HTR-8/SVneo (cell line): ENCODE measurements around the gene C3orf22.

Source experiments
- DNase-seq: peaks from one replicate; pipeline ENCODE4 v3.0.0; 2011; ENCODE audit warnings: low spot score, mixed read lengths; ENCODE audit not compliant: insufficient read length
- FAIRE-seq: peaks from 2 replicates; lab custom pipeline; 2011; peaks lifted over from hg19 to GRCh38; lab: Jason Lieb, UNC

The C3orf22 gene

DNA sequence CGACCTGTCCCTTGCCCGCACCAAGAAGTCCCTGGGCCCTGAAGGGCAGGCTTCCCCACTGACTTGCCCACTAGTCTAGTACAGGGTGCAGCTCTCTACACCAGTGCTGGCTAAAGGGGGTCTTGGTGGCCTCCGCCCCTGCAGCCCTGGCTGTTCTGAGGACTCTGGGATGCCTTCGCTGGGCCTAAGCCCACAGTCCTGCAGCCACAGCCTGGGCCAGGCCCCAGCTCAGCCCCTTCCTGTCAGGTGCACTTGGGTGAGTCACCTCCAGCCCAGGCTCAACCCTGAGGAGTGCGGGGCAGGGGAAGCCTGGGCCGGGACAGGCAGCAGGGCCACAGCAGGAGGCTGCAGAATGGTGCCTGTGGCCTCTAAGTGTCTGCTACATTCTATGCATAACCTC, 971 bp downstream of the C3orf22 start:
- DNase-seq = no peak
- FAIRE-seq = no peak

GRCh38 chr3:126557415-126557745, 1.4 kb downstream of the C3orf22 start:
- no peak for FAIRE-seq
- DNase-seq = no peak

GRCh38 chr3:126556637-126557414, 1.9 kb downstream of the C3orf22 start:
- DNase-seq = no peak
- peak; percentile 84 for FAIRE-seq

DNA sequence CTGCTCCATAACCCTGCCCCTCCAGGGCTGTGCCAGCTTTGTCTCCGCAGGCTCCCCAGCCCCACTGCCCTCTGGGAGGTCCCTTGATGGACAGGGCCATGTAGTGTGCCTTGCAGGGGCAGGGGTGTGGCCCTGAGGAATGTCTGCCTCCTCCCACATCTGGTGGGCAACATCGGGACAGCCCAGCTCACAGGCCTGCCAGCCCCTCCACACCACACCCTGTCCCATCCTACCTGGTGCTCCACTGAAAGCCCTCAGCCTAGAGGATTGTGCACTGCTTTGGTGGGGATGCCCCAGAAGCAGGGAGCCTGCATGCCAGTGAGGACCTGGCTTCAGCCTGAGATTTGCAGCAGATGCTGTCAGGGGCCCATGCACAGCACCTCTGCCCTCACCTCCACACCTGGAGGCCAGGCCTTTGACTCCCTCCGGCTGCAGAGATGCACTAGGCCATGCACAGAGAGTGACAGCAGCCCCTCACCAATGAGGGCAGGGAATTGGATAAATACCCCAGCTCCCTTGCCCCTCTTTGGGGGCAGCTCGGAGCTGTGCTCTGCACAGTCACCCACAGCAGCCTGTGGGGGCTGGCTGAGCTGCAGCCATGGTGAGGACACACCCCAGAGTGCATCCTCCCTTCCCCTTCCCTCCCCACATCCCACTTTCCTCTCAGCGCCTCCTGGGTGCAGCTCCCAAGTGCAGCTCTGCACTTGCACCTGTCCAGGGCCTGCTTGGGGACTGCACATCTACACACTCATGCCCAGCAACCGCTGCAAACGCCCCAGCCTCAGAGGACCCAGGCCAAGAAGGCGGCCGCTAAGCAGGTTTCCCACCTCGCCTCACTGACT, 2.7 kb downstream of the C3orf22 start:
- FAIRE-seq = no peak

GRCh38 chr3:126554560-126555525, 3.9 kb downstream of the C3orf22 start:
- FAIRE-seq = no peak
- no peak for DNase-seq

More for the DNA sequence above, 2.7 kb downstream of the C3orf22 start:
- no peak for DNase-seq

- FAIRE-seq = no peak
These were observed 5.2 kb downstream of the C3orf22 start for GRCh38 chr3:126553284-126554084.

GRCh38 chr3:126552688-126553283, 5.9 kb downstream of the C3orf22 start:
- no peak for DNase-seq
- no peak for FAIRE-seq

More at GRCh38 chr3:126553284-126554084, 5.2 kb downstream of the C3orf22 start:
- no peak for DNase-seq

- DNase-seq (no peak), FAIRE-seq (no peak)
These were observed 6.7 kb downstream of the C3orf22 start for GRCh38 chr3:126551839-126552687.

- FAIRE-seq = no peak
These were observed 7.5 kb downstream of the C3orf22 start for GRCh38 chr3:126551121-126551838.

GRCh38 chr3:126550488-126551051, 8.2 kb downstream of the C3orf22 start:
- FAIRE-seq = no peak
- DNase-seq = no peak

More at GRCh38 chr3:126551121-126551838, 7.5 kb downstream of the C3orf22 start:
- no peak for DNase-seq

DNA sequence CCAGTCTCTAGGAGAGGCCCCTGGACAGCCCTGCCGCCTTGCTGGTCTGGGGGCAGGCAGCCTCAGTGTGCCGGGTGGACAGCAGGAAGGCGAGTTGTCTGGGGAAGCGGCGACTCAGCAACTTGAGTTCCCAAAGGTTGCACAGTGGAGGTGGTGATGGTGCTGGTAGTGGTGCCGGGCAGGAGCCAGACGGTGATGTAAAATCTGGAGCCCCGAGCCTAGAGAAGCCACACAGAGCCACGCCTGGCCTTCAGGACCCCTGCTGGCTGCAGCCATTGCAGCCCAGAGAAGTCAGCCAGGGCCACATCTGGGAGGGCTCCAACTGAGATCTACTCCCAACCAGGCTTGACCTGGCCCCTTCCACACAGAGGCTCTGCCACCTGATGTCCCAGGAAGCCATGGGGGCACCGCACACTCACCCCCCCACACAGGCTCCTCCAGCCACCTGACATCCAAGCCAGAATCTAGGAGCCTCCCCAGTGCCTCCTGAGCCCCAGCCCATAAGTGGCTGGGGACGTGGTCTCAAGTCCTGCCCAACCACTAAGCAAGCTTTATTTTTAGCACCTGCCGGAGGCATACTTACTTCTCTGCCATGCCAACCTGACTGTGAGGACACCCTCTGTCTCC, 8.8 kb downstream of the C3orf22 start:
- FAIRE-seq = no peak
- DNase-seq = no peak

DNA sequence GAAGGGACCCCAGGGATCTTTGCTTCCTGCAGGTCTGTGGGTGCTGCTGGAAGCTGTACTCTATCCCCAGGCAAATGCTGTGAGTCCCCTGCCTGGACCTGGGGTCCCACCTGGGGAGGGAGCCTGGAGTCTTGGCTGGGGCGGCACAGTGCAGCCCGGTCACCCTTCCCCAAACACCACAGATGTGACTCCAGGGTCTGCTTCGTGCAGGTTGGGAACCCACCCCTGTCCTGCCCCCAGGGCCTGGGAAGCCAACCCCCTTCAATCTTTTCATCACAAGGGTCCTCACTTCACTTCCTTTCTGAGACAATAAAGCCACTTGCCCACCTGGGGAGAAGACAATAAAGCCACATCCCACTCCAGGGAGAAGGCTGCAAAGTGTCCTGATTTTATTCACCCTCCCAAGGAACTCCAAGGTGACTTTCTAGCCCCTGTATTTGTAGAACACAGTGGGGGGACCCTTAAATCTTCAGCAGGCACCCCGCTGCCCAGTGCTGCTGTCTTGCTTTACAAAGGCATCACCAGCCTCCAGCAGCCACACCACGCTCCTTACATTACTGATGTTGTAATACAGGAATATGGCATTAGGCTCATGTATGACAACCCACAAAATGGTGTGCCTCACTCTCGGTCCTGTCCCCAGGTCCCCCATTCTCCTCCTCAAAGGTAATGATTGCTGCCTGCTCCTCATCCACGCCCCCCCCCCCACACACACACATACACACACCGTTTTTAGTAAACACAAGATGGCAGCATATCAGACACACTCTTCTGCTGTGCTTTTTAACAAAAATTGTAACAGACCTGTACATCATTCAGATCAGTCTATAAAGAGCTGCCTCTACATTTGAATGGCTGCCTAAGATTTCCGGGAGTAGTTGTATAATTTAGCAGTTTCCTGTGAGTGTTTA, 9.9 kb downstream of the C3orf22 start:
- DNase-seq = no peak
- FAIRE-seq = no peak

DNA sequence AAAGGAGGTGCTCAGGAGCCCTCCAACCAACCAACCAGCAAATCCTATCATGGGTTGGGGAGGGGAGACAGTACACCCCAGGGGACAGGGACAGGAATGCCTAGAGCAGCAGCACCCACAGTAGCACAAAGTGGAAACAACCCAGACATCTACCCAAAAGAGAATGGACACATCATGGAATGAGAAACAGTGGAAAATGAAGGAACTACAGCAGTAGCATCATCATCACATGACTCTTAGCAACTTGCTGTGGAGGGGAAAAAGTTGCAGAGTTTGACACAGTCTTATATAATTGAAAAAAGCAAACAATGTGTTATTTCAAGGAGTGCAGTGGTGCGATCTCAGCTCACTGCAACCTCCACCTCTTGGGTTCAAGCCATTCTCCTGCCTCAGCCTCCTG, 11.0 kb downstream of the C3orf22 start:
- FAIRE-seq (no peak), DNase-seq (no peak)

- FAIRE-seq (no peak), DNase-seq (no peak)
These were observed 12.0 kb downstream of the C3orf22 start for GRCh38 chr3:126546549-126547239.

- FAIRE-seq (no peak), DNase-seq (no peak)
These were observed 12.7 kb downstream of the C3orf22 start for GRCh38 chr3:126546013-126546412.
